Measurements from ENCODE around the gene SMYD3.

DNA sequence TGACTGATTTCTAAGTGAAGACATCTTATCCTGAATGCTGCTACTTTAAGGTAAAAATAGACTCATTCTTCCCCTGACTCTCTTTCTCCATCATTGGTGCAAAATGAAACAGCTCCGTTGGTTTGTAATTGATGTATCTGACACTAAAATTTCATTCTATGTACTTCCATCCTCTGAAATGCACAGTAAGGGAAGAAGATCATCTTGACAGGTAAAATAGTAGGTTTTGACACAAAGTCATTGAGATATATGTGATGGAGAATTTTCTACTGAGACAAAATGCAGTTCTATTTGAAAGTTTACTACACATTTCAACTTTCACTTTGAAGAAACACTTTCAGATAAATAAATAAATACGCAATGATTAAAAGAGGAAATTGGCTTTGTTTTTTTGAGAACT lies 348.9 kb downstream of the SMYD3 start:
- TF ChIP-seq, protein P1, sequence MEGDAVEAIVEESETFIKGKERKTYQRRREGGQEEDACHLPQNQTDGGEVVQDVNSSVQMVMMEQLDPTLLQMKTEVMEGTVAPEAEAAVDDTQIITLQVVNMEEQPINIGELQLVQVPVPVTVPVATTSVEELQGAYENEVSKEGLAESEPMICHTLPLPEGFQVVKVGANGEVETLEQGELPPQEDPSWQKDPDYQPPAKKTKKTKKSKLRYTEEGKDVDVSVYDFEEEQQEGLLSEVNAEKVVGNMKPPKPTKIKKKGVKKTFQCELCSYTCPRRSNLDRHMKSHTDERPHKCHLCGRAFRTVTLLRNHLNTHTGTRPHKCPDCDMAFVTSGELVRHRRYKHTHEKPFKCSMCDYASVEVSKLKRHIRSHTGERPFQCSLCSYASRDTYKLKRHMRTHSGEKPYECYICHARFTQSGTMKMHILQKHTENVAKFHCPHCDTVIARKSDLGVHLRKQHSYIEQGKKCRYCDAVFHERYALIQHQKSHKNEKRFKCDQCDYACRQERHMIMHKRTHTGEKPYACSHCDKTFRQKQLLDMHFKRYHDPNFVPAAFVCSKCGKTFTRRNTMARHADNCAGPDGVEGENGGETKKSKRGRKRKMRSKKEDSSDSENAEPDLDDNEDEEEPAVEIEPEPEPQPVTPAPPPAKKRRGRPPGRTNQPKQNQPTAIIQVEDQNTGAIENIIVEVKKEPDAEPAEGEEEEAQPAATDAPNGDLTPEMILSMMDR (IDR thresholded peaks at IDR 0.05): no peak
- no peak for TF ChIP-seq POLR2A (IDR thresholded peaks at IDR 0.05)
